GM12873 (cell line): Measurements from ENCODE around the gene HSD17B7.

ENCODE experiments used
- CTCF ChIP-seq: IDR thresholded peaks from 2 replicates; pipeline ENCODE4 v1.5.1; 2012; ENCODE audit warnings: low read depth, mild to moderate bottlenecking, moderate library complexity, low read length, control low read depth; ENCODE audit not compliant: insufficient read depth; ENCODE audit errors: missing control alignments

HSD17B7 gene

DNA sequence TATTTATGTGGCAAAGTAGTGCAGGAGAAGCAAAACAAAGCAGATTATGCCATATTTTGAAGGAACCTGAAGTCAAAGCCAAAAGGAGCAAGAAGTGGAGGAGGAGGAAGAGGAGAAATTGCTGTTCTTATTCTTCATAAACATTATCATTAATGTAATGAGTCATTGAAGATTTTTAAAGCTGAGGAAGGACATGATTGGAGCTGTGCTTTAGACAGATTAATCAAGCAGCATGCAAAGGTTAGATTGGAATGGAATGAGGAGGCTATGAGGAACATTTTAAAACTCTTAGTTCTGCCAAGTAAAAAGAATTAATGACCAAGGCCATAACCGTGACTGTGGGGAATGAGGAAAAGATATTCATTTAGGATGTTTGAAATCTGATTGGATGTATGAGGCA lies 33.0 kb upstream of the HSD17B7 start:
- TF ChIP-seq CTCF: no peak

DNA sequence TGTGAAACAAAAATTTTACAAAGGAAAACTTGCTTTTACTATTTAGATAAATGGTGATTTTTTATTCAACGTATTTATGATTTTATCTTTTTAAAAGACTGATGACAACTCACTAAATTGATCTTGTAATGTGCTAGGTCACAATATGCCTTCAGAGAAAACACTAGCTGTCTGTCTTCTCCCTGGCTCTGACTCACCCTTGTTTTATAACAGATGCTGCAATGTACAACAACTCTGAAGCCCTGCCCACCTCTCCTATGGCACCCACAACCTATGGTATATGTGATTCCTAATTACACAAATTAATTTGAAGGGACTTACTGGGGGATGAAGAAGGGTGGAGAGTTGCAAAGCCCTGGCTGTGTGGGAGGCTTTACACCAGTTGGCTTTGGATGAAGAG lies 24.7 kb upstream of the HSD17B7 start:
- no peak for TF ChIP-seq CTCF

DNA sequence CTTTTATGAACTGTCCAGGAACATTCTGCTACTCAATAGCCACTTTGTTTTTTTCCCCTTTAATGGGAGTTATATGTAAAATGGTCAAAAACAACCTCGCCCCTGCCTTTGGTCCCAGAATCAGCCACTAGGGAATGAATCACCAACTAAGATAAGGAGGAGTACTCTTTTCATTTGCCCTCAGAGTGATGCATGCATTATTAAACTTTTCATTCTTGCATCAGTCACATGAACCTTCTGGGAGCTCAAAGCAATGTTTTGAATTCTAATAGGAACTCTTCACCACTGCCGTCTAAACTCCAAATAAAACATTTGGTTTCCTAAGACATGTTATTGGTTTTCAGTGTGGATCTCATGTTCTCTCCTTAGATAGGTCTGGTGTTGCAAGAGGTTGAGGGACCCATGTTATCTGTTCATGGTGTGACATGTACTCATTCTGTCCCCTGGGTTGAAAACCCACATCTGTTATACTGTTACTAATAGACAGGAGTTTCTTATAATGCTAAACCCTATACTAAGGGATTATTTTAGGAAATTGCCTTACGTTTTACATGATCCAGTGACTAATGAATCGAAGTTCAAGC lies 17.8 kb upstream of the HSD17B7 start:
- TF ChIP-seq CTCF: no peak

DNA sequence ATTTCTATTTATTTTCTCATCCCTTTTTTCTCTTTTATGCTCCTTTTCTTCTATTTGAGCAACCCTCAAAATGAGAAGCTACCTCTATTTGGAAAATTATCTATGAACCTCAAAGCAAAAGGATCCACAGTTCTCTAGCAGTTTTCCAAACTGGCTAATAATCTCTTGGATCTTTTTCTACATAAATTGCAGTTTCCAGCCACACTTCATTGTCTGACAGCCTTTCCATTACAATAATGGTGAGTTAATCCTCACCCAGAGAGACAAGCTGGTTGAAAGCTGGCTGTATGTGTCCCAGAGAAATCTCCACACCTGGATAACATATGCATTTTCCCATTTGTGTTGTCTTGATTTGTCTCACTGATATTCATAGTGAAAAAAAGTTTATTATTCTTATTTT lies 16.5 kb upstream of the HSD17B7 start:
- TF ChIP-seq CTCF: no peak

GRCh38 chr1:162779043-162779442 lies 11.5 kb upstream of the HSD17B7 start:
- TF ChIP-seq CTCF: no peak

DNA sequence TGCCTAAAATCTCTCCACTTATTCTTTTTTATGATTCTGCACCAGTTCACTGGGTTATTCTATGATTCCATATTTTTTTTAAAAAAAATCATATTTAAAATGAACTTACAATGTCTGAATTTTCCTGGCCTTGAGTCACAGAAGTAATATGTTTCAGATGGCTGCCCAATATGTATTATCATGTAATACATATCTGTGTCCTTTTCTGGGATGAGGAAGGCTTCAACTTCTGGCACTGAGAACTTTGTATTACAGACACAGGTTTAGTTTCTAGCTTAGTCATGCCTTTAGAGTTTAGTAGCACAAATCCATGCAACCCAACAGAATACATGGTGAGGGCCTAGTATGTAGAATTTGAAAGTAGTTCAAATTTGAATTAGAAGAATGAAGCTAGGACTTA lies 7.8 kb upstream of the HSD17B7 start:
- TF ChIP-seq CTCF: no peak

DNA sequence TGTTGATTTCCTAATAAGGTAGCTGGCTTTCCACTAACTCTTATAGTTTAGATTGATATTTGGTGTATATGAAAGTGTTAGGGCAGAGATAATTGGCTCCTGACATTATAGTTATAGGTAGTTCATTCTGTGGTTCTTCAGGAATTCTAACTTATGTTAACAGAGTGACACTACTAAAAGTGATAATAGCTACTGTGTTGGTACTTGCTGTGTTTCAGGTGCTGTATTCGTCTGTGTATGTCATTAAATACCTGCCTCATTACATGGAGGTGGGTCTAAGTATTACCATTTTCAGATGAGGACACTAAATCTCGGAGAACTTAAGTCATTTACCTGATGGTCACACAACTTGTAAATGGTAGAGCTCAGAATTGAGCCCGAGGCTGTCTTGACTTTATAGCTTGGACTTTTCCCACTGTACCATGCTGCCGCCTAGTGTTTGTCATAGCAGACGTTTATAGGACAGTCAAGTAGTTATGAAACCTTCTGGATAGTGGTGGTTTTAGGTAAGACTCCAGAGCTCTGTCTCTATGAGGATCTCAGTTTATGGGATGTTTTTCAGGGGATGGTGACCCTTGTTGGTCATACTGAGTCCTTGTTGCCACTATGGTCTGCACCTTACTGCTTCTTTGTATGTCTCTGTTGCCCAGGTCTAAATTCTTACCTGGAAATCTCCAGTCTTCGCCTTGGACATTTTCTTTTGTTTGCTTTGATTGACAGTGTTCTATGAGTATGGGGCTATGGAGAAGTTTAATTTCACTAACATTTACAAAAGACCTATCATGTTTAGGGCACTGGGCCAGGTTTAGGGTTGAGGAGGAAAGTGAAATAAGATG lies 9.7 kb downstream of the HSD17B7 start:
- peak; percentile 54 for TF ChIP-seq CTCF
